ENCODE results near the gene ZNF280B. TPM values are rescaled to one million over a fixed set of nuclear protein-coding genes. Genes with fewer than 3 reads are reported as not detected.

Gene ZNF280B
- total RNA-seq, 1 experiment from 2014 or later: 5.9 TPM

DNA sequence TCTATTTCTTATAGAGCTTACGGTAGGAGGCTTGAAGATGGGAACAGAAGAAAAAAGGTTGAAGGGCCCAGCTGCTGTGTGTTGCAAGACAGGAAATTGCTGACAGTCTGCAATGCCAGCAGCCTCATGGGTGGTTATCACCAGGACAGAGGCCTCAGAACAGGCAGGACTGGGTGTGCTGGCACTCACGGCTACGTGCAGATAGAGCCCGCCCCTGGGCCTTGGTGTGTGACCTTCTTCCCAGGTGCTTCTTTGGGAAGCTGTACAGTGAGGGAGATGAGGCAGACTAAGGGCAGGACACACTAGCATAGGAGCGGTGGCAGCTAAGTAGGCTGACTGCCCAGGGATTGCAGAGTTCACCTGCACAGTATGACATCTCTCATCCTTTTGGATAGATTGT lies 37.9 kb upstream of the ZNF280B start (continued):
- TF ChIP-seq ZNF121 (CRISPR knock-in tag; IDR thresholded peaks at IDR 0.05): no peak
- no peak for TF ChIP-seq ATF1 (CRISPR knock-in tag; IDR thresholded peaks at IDR 0.05)
- TF ChIP-seq, protein P1, sequence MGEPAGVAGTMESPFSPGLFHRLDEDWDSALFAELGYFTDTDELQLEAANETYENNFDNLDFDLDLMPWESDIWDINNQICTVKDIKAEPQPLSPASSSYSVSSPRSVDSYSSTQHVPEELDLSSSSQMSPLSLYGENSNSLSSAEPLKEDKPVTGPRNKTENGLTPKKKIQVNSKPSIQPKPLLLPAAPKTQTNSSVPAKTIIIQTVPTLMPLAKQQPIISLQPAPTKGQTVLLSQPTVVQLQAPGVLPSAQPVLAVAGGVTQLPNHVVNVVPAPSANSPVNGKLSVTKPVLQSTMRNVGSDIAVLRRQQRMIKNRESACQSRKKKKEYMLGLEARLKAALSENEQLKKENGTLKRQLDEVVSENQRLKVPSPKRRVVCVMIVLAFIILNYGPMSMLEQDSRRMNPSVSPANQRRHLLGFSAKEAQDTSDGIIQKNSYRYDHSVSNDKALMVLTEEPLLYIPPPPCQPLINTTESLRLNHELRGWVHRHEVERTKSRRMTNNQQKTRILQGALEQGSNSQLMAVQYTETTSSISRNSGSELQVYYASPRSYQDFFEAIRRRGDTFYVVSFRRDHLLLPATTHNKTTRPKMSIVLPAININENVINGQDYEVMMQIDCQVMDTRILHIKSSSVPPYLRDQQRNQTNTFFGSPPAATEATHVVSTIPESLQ (CRISPR knock-in tag; IDR thresholded peaks at IDR 0.05): no peak
- TF ChIP-seq ZNF416 (CRISPR knock-in tag; IDR thresholded peaks at IDR 0.05): no peak
- no peak for TF ChIP-seq ZNF671 (CRISPR knock-in tag; IDR thresholded peaks at IDR 0.05)
- no peak for TF ChIP-seq NR2C2 (CRISPR knock-in tag; IDR thresholded peaks at IDR 0.05)
- no peak for TF ChIP-seq KAT7 (CRISPR knock-in tag; IDR thresholded peaks at IDR 0.05; ENCODE audit: borderline replicate concordance)
- TF ChIP-seq, protein P2, sequence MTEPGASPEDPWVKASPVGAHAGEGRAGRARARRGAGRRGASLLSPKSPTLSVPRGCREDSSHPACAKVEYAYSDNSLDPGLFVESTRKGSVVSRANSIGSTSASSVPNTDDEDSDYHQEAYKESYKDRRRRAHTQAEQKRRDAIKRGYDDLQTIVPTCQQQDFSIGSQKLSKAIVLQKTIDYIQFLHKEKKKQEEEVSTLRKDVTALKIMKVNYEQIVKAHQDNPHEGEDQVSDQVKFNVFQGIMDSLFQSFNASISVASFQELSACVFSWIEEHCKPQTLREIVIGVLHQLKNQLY (CRISPR knock-in tag; IDR thresholded peaks at IDR 0.05): no peak
- TF ChIP-seq ZNF263 (CRISPR knock-in tag; IDR thresholded peaks at IDR 0.05; ENCODE audit: low read depth): no peak

DNA sequence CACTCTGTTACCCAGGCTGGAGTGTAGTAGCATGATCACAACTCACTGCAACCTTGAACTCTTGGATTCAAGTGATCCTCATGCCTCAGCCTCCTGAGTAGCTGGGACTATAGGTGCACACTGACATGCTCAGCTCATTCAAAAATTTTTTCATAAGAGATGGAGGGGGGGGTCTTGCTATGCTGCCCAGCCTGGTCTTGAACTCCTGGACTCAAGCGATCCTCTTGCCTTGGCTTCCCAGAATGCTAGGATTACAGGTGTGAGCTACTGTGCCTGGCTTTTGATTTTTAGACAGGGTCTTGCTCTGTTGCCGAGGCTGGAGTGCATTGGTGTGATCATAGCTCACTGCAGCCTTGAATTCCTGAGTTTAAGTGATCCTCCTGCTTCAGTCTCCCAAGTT lies 36.5 kb upstream of the ZNF280B start:
- peaks cover 3% of the 10 kb centered on the region for H3K9me3 Mint-ChIP-seq
- H3K27ac Mint-ChIP-seq: no peak overlapping the region
- no peak for TF ChIP-seq RORB (CRISPR knock-in tag; IDR thresholded peaks at IDR 0.05)
- TF ChIP-seq ATF1 (CRISPR knock-in tag; IDR thresholded peaks at IDR 0.05): no peak
- no peak for TF ChIP-seq SOX15 (CRISPR knock-in tag; IDR thresholded peaks at IDR 0.05)
- TF ChIP-seq ZBTB21 (CRISPR knock-in tag; IDR thresholded peaks at IDR 0.05; ENCODE audit: borderline replicate concordance): no peak
- TF ChIP-seq NR3C1 (CRISPR knock-in tag; conservative IDR thresholded peaks at IDR 0.05; ENCODE audit: low read depth): no peak
- no peak for TF ChIP-seq GRHL2 (CRISPR knock-in tag; IDR thresholded peaks at IDR 0.05; ENCODE audit: insufficient replicate concordance, severe bottlenecking)
- no peak for TF ChIP-seq SMAD4 (CRISPR knock-in tag; IDR thresholded peaks at IDR 0.05)
- no peak for TF ChIP-seq NFE2L1 (CRISPR knock-in tag; IDR thresholded peaks at IDR 0.05)
- TF ChIP-seq, protein P3, sequence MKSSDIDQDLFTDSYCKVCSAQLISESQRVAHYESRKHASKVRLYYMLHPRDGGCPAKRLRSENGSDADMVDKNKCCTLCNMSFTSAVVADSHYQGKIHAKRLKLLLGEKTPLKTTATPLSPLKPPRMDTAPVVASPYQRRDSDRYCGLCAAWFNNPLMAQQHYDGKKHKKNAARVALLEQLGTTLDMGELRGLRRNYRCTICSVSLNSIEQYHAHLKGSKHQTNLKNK (CRISPR knock-in tag; IDR thresholded peaks at IDR 0.05): no peak
- no peak for TF ChIP-seq JUN (CRISPR knock-in tag; IDR thresholded peaks at IDR 0.05)
- no peak for TF ChIP-seq GTF2I (CRISPR knock-in tag; conservative IDR thresholded peaks at IDR 0.05)
- TF ChIP-seq ZNF671 (CRISPR knock-in tag; IDR thresholded peaks at IDR 0.05): no peak
- TF ChIP-seq GABPB1 (CRISPR knock-in tag; IDR thresholded peaks at IDR 0.05): no peak
- no peak for TF ChIP-seq FOXK1 (CRISPR knock-in tag; IDR thresholded peaks at IDR 0.05)
- no peak for TF ChIP-seq NR1H2 (CRISPR knock-in tag; IDR thresholded peaks at IDR 0.05)
- TF ChIP-seq TEAD1 (CRISPR knock-in tag; IDR thresholded peaks at IDR 0.05): no peak
- TF ChIP-seq, protein P4, sequence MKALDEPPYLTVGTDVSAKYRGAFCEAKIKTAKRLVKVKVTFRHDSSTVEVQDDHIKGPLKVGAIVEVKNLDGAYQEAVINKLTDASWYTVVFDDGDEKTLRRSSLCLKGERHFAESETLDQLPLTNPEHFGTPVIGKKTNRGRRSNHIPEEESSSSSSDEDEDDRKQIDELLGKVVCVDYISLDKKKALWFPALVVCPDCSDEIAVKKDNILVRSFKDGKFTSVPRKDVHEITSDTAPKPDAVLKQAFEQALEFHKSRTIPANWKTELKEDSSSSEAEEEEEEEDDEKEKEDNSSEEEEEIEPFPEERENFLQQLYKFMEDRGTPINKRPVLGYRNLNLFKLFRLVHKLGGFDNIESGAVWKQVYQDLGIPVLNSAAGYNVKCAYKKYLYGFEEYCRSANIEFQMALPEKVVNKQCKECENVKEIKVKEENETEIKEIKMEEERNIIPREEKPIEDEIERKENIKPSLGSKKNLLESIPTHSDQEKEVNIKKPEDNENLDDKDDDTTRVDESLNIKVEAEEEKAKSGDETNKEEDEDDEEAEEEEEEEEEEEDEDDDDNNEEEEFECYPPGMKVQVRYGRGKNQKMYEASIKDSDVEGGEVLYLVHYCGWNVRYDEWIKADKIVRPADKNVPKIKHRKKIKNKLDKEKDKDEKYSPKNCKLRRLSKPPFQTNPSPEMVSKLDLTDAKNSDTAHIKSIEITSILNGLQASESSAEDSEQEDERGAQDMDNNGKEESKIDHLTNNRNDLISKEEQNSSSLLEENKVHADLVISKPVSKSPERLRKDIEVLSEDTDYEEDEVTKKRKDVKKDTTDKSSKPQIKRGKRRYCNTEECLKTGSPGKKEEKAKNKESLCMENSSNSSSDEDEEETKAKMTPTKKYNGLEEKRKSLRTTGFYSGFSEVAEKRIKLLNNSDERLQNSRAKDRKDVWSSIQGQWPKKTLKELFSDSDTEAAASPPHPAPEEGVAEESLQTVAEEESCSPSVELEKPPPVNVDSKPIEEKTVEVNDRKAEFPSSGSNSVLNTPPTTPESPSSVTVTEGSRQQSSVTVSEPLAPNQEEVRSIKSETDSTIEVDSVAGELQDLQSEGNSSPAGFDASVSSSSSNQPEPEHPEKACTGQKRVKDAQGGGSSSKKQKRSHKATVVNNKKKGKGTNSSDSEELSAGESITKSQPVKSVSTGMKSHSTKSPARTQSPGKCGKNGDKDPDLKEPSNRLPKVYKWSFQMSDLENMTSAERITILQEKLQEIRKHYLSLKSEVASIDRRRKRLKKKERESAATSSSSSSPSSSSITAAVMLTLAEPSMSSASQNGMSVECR (CRISPR knock-in tag; IDR thresholded peaks at IDR 0.05; ENCODE audit: borderline replicate concordance): no peak
- no peak for TF ChIP-seq ZNF423 (CRISPR knock-in tag; IDR thresholded peaks at IDR 0.05)
- no peak for ATAC-seq
- ChIA-PET CTCF (no interaction called here), POLR2A (no interaction called here)
- no peak overlapping the region for H3K4me3 Mint-ChIP-seq
- DNase-seq (ENCODE audit: low spot score): no peak
- H3K36me3 Mint-ChIP-seq: no peaks in the 10 kb centered on the region
- H3K4me1 Mint-ChIP-seq: no peaks in the 10 kb centered on the region
- peaks cover 98% of the 10 kb centered on the region for H3K27me3 Mint-ChIP-seq (ENCODE audit: low read depth)

All from WTC11 (cell line).